ENCODE data around the gene SLC19A1.

Gene SLC19A1

DNA sequence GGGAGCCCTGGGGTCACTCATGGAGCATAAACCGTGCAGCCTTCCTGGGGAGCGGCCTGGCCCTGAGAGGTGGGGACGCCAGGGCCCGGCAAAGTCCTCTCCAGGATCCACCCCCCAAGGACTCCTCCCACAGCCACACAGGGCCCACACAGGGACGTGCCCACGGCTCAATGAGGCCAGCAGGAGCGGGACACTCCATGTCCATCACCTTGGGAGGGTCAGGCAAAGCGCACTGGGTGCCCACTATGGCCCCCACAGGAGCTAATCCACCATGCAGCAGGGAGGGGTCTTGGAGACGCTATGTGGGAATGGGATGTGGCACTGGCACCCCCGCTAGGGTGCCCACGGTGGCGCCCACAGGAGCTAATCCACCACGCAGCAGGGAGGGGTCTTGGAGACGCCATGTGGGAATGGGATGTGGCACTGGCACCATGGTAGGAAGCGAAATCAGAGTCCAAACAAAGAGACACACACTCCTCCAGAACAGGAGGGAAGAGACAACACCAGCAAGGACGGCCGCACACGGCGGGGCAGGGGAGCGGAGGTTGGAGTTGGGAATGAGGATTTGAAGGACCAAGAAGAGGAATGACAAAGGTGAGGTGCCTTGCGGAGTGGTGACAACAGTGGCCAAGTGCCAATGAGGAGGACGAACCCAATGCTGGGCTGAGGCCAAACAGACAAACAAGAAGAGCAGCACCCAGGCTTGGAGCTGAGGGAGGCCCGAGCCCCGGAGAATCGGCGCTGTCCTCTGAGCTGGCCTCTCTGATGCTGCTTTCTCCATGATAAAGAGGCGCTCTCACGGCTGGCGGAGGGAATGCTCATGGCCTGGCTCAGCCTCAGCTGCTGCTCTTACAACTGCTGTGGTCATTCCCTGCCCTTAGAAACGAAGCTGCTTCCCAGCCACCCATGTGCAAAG, 18.1 kb upstream of the SLC19A1 start:
- in situ Hi-C loops (cut with MboI; ENCODE audit: low sequenced_read_pairs): loop anchor here (25.0 kb wide), 1 partner anchor 252 kb away; no protein-coding TSS in a partner anchor

DNA sequence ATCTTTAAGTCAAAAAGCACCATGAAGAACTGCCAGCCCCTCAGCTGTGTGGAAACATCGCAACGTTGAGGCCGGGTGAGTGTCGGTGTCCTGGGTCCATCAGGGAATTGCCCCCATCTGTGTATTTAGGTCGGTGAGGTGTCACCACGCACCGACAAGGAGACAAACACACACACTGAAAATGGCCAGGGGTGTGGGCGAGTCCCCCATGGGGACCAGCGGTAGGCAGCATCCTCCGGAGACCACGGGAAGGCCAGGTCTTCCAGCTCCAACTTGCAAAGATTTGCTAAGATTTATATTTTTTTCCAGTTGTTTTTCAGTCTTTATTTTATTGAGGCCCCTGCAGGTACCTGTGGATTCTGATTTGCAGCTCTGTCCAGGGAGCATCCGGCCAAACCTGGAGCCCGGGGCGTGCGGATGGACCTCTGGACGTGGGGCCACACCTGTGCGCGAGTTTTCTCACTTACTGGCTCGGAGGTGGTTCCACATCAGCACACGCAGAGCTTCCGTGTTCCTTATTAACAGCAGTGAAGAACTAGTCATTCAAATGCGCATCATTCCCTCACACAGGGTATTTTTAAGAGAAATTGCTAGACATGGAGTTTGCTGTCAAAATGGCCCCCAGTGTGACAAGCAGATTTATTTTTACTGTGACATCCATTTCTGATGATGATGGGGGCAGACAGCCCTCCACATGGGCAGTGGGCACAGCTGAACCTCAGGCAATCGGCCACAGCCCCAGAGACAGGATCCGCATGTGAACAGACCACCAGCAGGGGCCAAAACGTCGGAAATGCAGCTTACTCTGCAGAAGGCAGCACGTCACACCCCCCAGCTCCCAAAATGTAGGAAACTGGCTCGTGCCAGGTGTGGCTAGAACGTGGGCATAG, 17.2 kb upstream of the SLC19A1 start:
- in situ Hi-C loops (cut with MboI; ENCODE audit: low sequenced_read_pairs): loop anchor here (25.0 kb wide), 1 partner anchor 253 kb away; no protein-coding TSS in a partner anchor

GRCh38 chr21:45558044-45558721, 15.9 kb upstream of the SLC19A1 start:
- in situ Hi-C loops (cut with MboI; ENCODE audit: low sequenced_read_pairs): loop anchor here (25.0 kb wide), 1 partner anchor 254 kb away; no protein-coding TSS in a partner anchor

DNA sequence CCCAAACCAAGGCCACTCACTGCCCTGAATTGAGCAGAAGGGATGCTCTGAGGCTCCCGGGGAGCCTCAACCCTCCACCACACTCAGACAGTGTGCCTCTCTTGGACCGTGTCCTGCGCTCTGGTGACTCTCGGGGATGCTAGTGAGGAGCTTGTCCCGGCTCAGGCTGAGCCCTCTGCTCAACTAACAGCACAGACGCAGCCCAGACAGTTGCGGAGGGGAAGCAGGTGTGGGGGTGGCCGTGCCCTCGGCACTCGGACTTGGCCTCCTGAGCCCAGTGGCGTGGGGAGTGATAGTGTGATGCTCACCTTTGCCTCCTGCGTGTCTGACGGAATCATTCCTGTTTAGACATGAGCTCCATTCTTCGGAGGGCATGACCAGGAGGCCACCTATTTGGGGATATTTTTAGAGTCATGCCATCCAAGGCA, 15.4 kb upstream of the SLC19A1 start:
- in situ Hi-C loops (cut with MboI; ENCODE audit: low sequenced_read_pairs): loop anchor here (25.0 kb wide), 1 partner anchor 255 kb away; no protein-coding TSS in a partner anchor

DNA sequence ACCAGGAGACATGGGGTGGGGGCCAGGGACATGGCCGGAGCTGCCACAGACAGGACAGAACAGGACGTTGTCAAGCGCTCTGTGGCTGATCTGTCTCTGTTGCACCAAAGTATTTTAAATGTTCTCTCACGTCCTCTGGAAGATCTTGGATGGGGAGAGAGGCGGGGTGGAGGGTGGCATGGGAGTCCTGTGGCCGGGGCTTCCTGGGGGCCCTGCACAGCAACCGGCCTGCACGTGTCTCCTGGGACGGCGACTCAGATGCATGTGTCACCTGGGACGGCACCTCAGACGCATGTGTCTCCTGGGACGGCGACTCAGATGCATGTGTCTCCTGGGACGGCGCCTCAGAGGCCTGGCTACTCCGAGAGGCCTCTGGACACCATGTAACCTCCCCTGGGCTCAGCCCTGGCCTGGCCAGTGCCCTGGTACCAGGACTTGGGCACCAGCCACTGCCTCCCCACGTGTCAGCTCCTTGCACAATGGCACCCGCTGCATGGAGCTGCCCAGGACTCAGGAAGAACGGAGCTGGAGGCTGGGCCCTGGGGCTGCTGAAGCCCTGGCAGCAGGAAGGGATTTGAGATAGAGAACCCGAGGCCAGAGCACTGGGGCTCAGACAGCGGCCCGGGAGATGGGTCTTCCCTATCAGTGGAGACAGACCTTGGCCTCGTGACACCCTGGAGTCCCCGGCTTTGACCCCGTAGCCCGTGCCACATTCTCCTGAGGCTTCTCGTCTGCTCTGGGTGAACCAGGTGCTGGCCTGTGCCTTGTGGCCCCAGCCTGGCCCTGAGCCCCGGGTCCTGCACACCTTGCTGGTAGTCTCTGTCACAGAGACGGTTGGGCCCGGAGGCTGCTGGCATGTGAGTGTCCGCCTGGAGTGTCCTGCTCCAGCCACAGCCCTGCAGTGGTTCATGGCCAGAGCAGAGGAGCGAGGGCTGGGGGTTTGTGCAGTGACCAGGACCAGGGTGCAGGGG, 14.7 kb upstream of the SLC19A1 start:
- in situ Hi-C loops (cut with MboI; ENCODE audit: low sequenced_read_pairs): loop anchor here (25.0 kb wide), 1 partner anchor 255 kb away; no protein-coding TSS in a partner anchor

DNA sequence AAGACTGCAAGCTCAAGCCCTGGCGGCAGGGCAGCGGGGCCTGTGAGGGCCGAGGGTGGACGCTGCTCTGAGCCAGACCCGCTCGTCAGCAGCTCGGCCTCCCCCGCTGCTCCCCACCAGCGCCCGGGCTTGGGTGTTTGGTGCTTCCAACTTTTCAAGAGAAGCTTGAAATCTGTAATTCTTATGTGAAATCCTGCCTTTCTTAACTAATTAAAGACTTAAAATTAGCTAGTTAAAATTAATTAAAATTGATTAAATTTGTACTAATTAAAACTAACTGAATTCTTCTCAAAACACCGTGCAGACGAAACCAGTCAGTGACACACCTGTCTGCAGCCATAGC, 14.0 kb upstream of the SLC19A1 start:
- in situ Hi-C loops (cut with MboI; ENCODE audit: low sequenced_read_pairs): loop anchor here (25.0 kb wide), 1 partner anchor 256 kb away; no protein-coding TSS in a partner anchor

DNA sequence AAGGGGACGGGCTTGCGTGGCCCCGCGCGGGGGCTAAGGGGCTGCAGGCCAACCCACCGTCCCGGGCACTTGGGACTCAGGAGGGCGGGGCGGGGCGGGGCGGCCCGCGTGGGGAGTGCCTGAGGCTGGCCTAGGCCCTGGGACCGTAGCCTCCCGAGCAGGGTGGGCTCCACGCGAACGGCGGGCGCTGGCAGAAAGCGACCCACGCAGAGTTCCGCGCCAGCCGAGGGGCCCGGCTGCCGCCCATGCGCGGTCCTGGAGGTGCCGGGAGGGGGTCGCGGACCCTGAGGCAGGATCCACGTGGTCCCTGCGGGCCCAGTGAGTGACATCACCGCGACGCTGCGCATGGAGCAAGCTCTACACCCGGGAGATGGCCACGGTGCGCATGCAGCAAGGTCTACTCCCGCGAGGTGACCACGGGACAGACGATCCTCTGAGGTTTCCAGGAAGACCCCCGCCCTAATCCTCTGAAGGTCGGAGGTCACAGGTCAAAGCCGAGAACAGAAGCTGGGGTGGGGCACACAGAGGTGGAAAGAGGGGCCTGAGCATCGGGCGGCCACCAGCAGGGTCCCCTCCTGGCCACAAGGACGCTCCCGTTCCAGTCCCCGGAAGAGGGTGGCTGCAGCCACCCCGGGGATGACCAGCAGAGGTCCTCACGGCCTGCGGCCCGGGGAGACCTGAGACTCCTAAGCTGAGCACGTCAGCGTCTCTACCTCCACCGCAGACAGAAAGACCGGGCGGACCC, 13.5 kb upstream of the SLC19A1 start:
- in situ Hi-C loops (cut with MboI; ENCODE audit: low sequenced_read_pairs): loop anchor here (25.0 kb wide), 1 partner anchor 257 kb away; no protein-coding TSS in a partner anchor

- in situ Hi-C loops (cut with MboI; ENCODE audit: low sequenced_read_pairs): loop anchor here (25.0 kb wide), 1 partner anchor 257 kb away; no protein-coding TSS in a partner anchor
Observed at GRCh38 chr21:45555251-45555556, 13.0 kb upstream of the SLC19A1 start.

DNA sequence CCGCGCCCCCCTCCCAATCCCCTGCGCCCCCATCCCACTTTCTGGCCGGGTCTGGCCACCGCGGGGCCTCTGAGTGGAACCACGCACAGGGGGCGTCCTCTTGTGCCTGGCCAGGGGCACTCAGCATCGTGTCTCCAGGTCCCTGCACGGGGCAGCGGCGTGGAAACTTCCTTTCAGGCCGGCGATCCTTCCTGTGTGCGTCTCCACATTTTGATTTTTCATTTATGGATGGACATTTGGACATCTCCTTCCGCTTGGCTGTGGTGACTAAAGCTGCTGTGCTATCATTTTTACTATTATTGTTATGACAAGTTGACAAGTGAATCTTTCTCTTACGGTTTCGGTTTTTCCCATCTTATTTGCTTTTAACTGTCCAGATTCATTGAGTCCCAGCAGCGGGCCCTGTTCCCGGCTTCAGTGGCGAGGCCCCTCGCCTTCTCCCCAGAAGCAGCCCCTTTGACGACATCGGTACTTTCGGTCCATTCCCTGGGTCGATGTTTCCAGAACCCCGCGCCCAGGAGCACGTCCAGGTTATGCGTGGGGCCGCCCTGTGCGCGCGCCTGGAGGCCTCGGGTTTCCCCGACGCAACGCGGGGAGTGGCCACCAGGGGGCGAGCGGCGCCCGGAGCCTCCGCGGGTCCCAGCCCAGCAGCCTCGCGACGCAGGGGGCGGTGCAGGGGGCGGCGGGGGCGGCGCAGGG, 12.4 kb upstream of the SLC19A1 start:
- in situ Hi-C loops (cut with MboI; ENCODE audit: low sequenced_read_pairs): loop anchor here (25.0 kb wide), 1 partner anchor 258 kb away; no protein-coding TSS in a partner anchor

GRCh38 chr21:45552696-45553391, 10.6 kb upstream of the SLC19A1 start:
- in situ Hi-C loops (cut with MboI; ENCODE audit: low sequenced_read_pairs): loop anchor here (25.0 kb wide), 1 partner anchor 259 kb away; no protein-coding TSS in a partner anchor

DNA sequence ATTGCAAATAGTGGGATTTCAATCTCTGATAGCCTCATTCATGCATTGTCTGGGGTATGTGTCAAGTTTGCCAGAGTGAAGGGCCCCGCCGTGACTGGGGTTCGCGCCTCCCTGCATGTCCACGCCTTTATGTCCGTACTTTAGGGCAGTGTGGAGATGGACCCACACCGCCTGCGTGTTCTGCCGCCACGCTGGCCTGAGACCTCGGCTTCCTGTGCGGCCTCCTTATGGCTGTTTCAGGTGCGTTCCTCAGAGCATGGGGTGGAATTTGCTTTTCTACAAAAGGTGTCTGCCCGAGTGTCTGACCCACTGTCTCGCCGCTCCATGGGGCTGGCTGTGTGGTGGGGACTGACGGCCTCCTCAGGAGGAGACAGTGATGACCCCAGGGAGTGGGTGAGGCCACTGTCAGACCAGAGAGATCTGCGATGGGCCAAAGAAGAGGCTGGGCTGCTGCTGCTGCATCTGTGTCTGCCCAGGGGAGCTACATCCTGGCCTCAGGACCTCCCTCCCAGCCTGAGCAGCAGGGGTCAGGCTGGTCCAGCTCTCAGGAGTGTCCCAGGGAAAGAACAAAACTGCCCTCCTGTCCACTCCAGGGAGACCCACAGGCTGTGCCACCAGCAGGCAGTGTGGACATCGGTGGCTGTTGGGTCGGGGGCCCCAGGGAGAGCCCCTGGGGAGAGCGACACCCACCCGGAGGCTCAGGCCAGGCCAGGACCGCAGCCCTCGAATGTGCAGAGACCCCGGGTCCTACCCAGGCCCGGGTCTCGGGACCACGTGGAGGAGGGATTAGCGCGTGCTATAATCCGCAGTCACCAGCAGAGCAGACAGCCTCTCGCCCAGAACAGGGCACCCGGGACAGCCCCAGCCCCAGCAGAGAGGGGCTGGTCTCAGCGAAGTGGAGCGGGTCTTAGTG, 9.8 kb upstream of the SLC19A1 start:
- in situ Hi-C loops (cut with MboI; ENCODE audit: low sequenced_read_pairs): loop anchor here (25.0 kb wide), 1 partner anchor 260 kb away; no protein-coding TSS in a partner anchor

- in situ Hi-C loops (cut with MboI; ENCODE audit: low sequenced_read_pairs): loop anchor here (25.0 kb wide), 1 partner anchor 261 kb away; no protein-coding TSS in a partner anchor
Observed at GRCh38 chr21:45551316-45551715, 9.1 kb upstream of the SLC19A1 start.

DNA sequence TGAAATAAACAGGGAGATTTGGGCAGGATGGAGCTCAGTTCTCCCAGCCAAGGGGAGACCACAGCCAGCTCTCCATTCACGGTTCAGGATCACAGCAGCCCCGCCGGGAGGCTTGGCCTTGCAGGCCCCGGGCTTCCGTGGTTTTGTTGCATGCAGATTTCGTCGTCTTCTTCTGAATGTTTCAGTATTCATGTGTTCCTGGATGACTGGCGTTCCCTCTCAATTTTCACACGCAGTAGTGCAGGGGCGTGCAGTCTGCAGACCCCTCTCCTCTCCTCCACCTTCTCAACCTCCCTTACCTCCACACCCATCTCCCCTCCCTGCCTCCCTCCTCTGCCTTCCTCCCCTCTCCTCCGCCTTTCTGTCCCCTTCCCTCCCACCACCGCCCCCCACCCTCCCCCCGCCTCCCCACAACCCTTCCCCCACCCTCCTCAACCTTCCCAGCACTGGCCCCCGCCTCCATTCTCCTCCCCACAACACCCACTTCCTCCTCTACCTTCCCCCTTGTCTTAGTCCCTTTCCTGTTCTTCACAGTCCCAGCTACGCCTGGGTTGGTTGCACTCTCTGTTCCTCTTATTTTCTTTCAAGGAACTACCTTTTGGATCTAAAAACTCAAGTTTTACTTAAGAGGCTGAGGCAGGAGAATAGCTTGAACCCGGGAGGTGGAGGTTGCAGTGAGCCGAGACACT, 8.4 kb upstream of the SLC19A1 start:
- in situ Hi-C loops (cut with MboI; ENCODE audit: low sequenced_read_pairs): loop anchor here (25.0 kb wide), 1 partner anchor 262 kb away; no protein-coding TSS in a partner anchor

GRCh38 chr21:45549626-45550463, 7.6 kb upstream of the SLC19A1 start:
- in situ Hi-C loops (cut with MboI; ENCODE audit: low sequenced_read_pairs): loop anchor here (25.0 kb wide), 1 partner anchor 262 kb away; no protein-coding TSS in a partner anchor
